ENCODE results near the gene C6orf132. TPM values are rescaled to one million over a fixed set of nuclear protein-coding genes. Genes with fewer than 3 reads are reported as not detected.

C6orf132 gene
- total RNA-seq, 1 experiment from 2014 or later = 0.15 TPM

GRCh38 chr6:42177514-42178364, 35.3 kb upstream of the C6orf132 start:
- H3K4me3 ChIP-seq (ENCODE audit: low read depth, low read length, poor library complexity, severe bottlenecking) = no peak overlapping the region
- no peaks in the 10 kb centered on the region for H3K9me3 ChIP-seq (ENCODE audit: low read depth, low read length, poor library complexity, severe bottlenecking)
- no peaks in the 10 kb centered on the region for H3K36me3 ChIP-seq (ENCODE audit: insufficient read depth, low read length, poor library complexity, severe bottlenecking)
- no peak overlapping the region for H3K27ac ChIP-seq (ENCODE audit: low read depth, low read length, poor library complexity, severe bottlenecking)
- TF ChIP-seq CTCF (conservative IDR thresholded peaks at IDR 0.05; ENCODE audit: low read depth, low read length) (no peak), EZH2 (IDR thresholded peaks at IDR 0.05; ENCODE audit: borderline replicate concordance, low read depth, low read length, poor library complexity, severe bottlenecking) (no peak)
- no peak for DNase-seq (ENCODE audit: low spot score)
- BruUV-seq (replicated peaks) = no TSS peak
- H3K27me3 ChIP-seq (replicated peaks; ENCODE audit: insufficient read depth, low read depth, low read length, poor library complexity) = no peaks in the 10 kb centered on the region
- intact Hi-C loops (cut with micrococcal nuclease; ENCODE audit: unreplicated experiment) = no loop called here
- CTCF ChIA-PET = interaction anchor here (0.5 kb wide), 1 partner anchor 85 kb away, joined by 5 read pairs; no protein-coding TSS in a partner anchor
- no peaks in the 10 kb centered on the region for H3K4me1 ChIP-seq (ENCODE audit: insufficient read depth, low read length, poor library complexity, severe bottlenecking)
- POLR2A ChIA-PET (ENCODE audit: low non-redundant PET) = no interaction called here

GRCh38 chr6:42176981-42177380, 34.6 kb upstream of the C6orf132 start:
- no peaks in the 10 kb centered on the region for H3K27me3 ChIP-seq (replicated peaks; ENCODE audit: insufficient read depth, low read depth, low read length, poor library complexity)
- H3K4me1 ChIP-seq (ENCODE audit: insufficient read depth, low read length, poor library complexity, severe bottlenecking) = no peaks in the 10 kb centered on the region
- BruUV-seq (replicated peaks) = no TSS peak
- intact Hi-C loops (cut with micrococcal nuclease; ENCODE audit: unreplicated experiment) = no loop called here
- no peak for DNase-seq (ENCODE audit: low spot score)
- ChIA-PET CTCF (no interaction called here), POLR2A (ENCODE audit: low non-redundant PET) (no interaction called here)
- no peak overlapping the region for H3K4me3 ChIP-seq (ENCODE audit: low read depth, low read length, poor library complexity, severe bottlenecking)
- H3K36me3 ChIP-seq (ENCODE audit: insufficient read depth, low read length, poor library complexity, severe bottlenecking) = no peaks in the 10 kb centered on the region
- no peaks in the 10 kb centered on the region for H3K9me3 ChIP-seq (ENCODE audit: low read depth, low read length, poor library complexity, severe bottlenecking)
- H3K27ac ChIP-seq (ENCODE audit: low read depth, low read length, poor library complexity, severe bottlenecking) = no peak overlapping the region
- TF ChIP-seq EZH2 (IDR thresholded peaks at IDR 0.05; ENCODE audit: borderline replicate concordance, low read depth, low read length, poor library complexity, severe bottlenecking) = no peak
- TF ChIP-seq CTCF (conservative IDR thresholded peaks at IDR 0.05; ENCODE audit: low read depth, low read length) = no peak

DNA sequence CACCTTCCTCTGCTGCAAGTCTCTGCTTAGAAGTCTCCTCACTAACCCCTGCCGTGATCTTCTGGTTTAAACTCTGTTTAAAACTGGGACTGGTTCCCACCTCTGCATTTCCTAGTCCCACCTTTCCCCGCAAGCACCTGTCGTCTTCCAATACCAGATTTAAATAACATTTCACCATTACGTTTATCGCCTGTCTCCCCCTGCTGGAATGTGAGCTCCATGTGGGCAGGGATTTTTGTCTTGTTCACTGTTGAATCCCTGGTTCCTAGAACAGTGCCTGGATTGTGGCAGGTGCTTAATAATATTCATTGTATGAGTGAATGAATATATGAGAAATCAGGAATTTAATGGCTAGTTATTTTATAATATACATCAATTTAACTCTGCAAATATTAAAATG, 33.4 kb upstream of the C6orf132 start:
- BruUV-seq (replicated peaks) = no TSS peak
- no peaks in the 10 kb centered on the region for H3K27me3 ChIP-seq (replicated peaks; ENCODE audit: insufficient read depth, low read depth, low read length, poor library complexity)
- ChIA-PET CTCF (no interaction called here), POLR2A (ENCODE audit: low non-redundant PET) (no interaction called here)
- intact Hi-C loops (cut with micrococcal nuclease; ENCODE audit: unreplicated experiment) = no loop called here
- no peak for DNase-seq (ENCODE audit: low spot score)
- no peak overlapping the region for H3K4me3 ChIP-seq (ENCODE audit: low read depth, low read length, poor library complexity, severe bottlenecking)
- no peaks in the 10 kb centered on the region for H3K4me1 ChIP-seq (ENCODE audit: insufficient read depth, low read length, poor library complexity, severe bottlenecking)
- H3K36me3 ChIP-seq (ENCODE audit: insufficient read depth, low read length, poor library complexity, severe bottlenecking) = no peaks in the 10 kb centered on the region
- no peak overlapping the region for H3K27ac ChIP-seq (ENCODE audit: low read depth, low read length, poor library complexity, severe bottlenecking)
- no peaks in the 10 kb centered on the region for H3K9me3 ChIP-seq (ENCODE audit: low read depth, low read length, poor library complexity, severe bottlenecking)
- peak; percentile 47 for TF ChIP-seq CTCF (conservative IDR thresholded peaks at IDR 0.05; ENCODE audit: low read depth, low read length)
- no peak for TF ChIP-seq EZH2 (IDR thresholded peaks at IDR 0.05; ENCODE audit: borderline replicate concordance, low read depth, low read length, poor library complexity, severe bottlenecking)
